COLO829 (cell line): ENCODE measurements around the gene VSTM2L.

ENCODE experiments used
- DNase-seq: peaks from one replicate; pipeline ENCODE4 v3.0.0; 2012; ENCODE audit warnings: low spot score

VSTM2L gene

GRCh38 chr20:37878835-37879599 is 23.9 kb upstream of the VSTM2L start:
- DNase-seq = no peak

- DNase-seq = no peak
These were observed 23.1 kb upstream of the VSTM2L start for GRCh38 chr20:37879843-37880242.

GRCh38 chr20:37880726-37881591 is 22.0 kb upstream of the VSTM2L start:
- no peak for DNase-seq

- DNase-seq = no peak
These were observed 21.2 kb upstream of the VSTM2L start for GRCh38 chr20:37881601-37882343.

- no peak for DNase-seq
These were observed 19.8 kb upstream of the VSTM2L start for GRCh38 chr20:37882961-37883712.

- DNase-seq = no peak
These were observed 17.9 kb upstream of the VSTM2L start for GRCh38 chr20:37885042-37885441.

GRCh38 chr20:37885593-37886503 is 17.1 kb upstream of the VSTM2L start:
- DNase-seq = no peak

- DNase-seq = no peak
These were observed 16.1 kb upstream of the VSTM2L start for GRCh38 chr20:37886851-37887297.

- DNase-seq = no peak
These were observed 14.3 kb upstream of the VSTM2L start for GRCh38 chr20:37888641-37889040.

- DNase-seq = no peak
These were observed 12.8 kb upstream of the VSTM2L start for GRCh38 chr20:37890108-37890507.

GRCh38 chr20:37890643-37891042 is 12.3 kb upstream of the VSTM2L start:
- DNase-seq = no peak

- DNase-seq = no peak
These were observed 10.9 kb upstream of the VSTM2L start for GRCh38 chr20:37892001-37892400.

- DNase-seq = no peak
These were observed 9.2 kb upstream of the VSTM2L start for GRCh38 chr20:37893566-37894241.

GRCh38 chr20:37894454-37894853 is 8.5 kb upstream of the VSTM2L start:
- DNase-seq = no peak

GRCh38 chr20:37895166-37895565 is 7.8 kb upstream of the VSTM2L start:
- DNase-seq = no peak

GRCh38 chr20:37896932-37897548 is 5.9 kb upstream of the VSTM2L start:
- no peak for DNase-seq

- DNase-seq = peak; percentile 93
These were observed 4.5 kb upstream of the VSTM2L start for GRCh38 chr20:37898233-37899104.
